Measurements from ENCODE around the gene HIVEP2. TPM values are rescaled to one million over a fixed set of nuclear protein-coding genes. Genes with fewer than 3 reads are reported as not detected.
A peak's percentile ranks its signal among the peaks of the same experiment; 100 is the strongest.

Gene HIVEP2
- total and polyA plus RNA-seq, 2 donors (not counting 1 experiment from before 2014, with no cell fraction given): 5.8 to 31.9 TPM

- Histone ChIP-seq H4K20me1 (ENCODE audit: control insufficient read depth, insufficient read depth, low read length, poor library complexity, severe bottlenecking) (no peaks in the 10 kb centered on the region), H3K9ac (ENCODE audit: low read length) (peak overlapping the region; percentile 5), H3K9me3 (ENCODE audit: control extremely low read depth in 1 of 3, control insufficient read depth in 2 of 3, insufficient read depth in 1 of 3, low read length in 2 of 3) (no peaks in the 10 kb centered on the region), H3K36me3 (replicated peaks in 1 of 2; ENCODE audit: control extremely low read depth in 1 of 2, control insufficient read depth in 1 of 2, extremely low read depth in 1 of 2, insufficient read depth in 2 of 2, low read length in 1 of 2) (peaks cover 14 to 54% of the 10 kb centered on the region in 2 experiments), H3K4me2 (replicated peaks; ENCODE audit: low read depth, low read length, poor library complexity, severe bottlenecking) (no peak overlapping the region), H2AFZ (ENCODE audit: insufficient read depth, low read depth, low read length, poor library complexity, severe bottlenecking) (no peak overlapping the region), H3K27me3 (replicated peaks in 1 of 4; ENCODE audit: control extremely low read depth in 1 of 4, control insufficient read depth in 3 of 4, insufficient read depth in 4 of 4, low read length in 3 of 4) (no peaks in the 10 kb centered on the region), H3K27ac (ENCODE audit: low read length in 2 of 2) (peak overlapping the region in 1 of 2 donors; percentile 67), H3K4me3 (ENCODE audit: control extremely low read depth in 1 of 5, extremely low read depth in 1 of 5, insufficient read depth in 1 of 5, low read depth in 2 of 5, low read length in 4 of 5) (no peak overlapping the region), H3K79me2 (ENCODE audit: control insufficient read depth, insufficient read depth, low read length) (no peaks in the 10 kb centered on the region), H3K4me1 (ENCODE audit: control insufficient read depth in 2 of 2, insufficient read depth in 2 of 2, low read length in 2 of 2) (peaks cover 7 to 11% of the 10 kb centered on the region in 2 donors)
- WGBS (ENCODE audit: insufficient coverage): 50% methylated on average over 1 of the region's 1 CpG
- Mint-ChIP-seq H3K9me3 (ENCODE audit: insufficient read depth) (no peaks in the 10 kb centered on the region), H3K27me3 (no peaks in the 10 kb centered on the region), H3K27ac (peak overlapping the region; percentile 2), H3K4me3 (no peak overlapping the region), H3K4me1 (peaks cover 19% of the 10 kb centered on the region)
- intact Hi-C loops (cut with micrococcal nuclease): no loop called here
- DNase-seq (peak; percentile 14), ATAC-seq (ENCODE audit: low read depth) (no peak)
- ChIA-PET CTCF (interaction anchor here (1.1 kb wide), 1 partner anchor 124 kb away, joined by 3 read pairs; no protein-coding TSS in a partner anchor), POLR2A (no interaction called here)
- no peak for TF ChIP-seq CTCF (IDR thresholded peaks at IDR 0.05)
- TF ChIP-seq EZH2 (IDR thresholded peaks at IDR 0.05; ENCODE audit: borderline replicate concordance, insufficient read depth, low read depth, low read length, poor library complexity, severe bottlenecking): no peak
Observed at GRCh38 chr6:142761756-142762155, 183.2 kb downstream of the HIVEP2 start.

GRCh38 chr6:142760152-142760551 is 184.8 kb downstream of the HIVEP2 start:
- Histone ChIP-seq H3K9ac (ENCODE audit: low read length) (no peak overlapping the region), H2AFZ (ENCODE audit: insufficient read depth, low read depth, low read length, poor library complexity, severe bottlenecking) (no peak overlapping the region), H4K20me1 (ENCODE audit: control insufficient read depth, insufficient read depth, low read length, poor library complexity, severe bottlenecking) (no peaks in the 10 kb centered on the region), H3K4me1 (ENCODE audit: control insufficient read depth in 2 of 2, insufficient read depth in 2 of 2, low read length in 2 of 2) (peaks cover 7 to 11% of the 10 kb centered on the region in 2 donors), H3K4me2 (replicated peaks; ENCODE audit: low read depth, low read length, poor library complexity, severe bottlenecking) (no peak overlapping the region), H3K27me3 (replicated peaks in 1 of 4; ENCODE audit: control extremely low read depth in 1 of 4, control insufficient read depth in 3 of 4, insufficient read depth in 4 of 4, low read length in 3 of 4) (no peaks in the 10 kb centered on the region), H3K9me3 (ENCODE audit: control extremely low read depth in 1 of 3, control insufficient read depth in 2 of 3, insufficient read depth in 1 of 3, low read length in 2 of 3) (no peaks in the 10 kb centered on the region), H3K4me3 (ENCODE audit: control extremely low read depth in 1 of 5, extremely low read depth in 1 of 5, insufficient read depth in 1 of 5, low read depth in 2 of 5, low read length in 4 of 5) (no peak overlapping the region), H3K79me2 (ENCODE audit: control insufficient read depth, insufficient read depth, low read length) (no peaks in the 10 kb centered on the region), H3K27ac (ENCODE audit: low read length in 2 of 2) (no peak overlapping the region), H3K36me3 (replicated peaks in 1 of 2; ENCODE audit: control extremely low read depth in 1 of 2, control insufficient read depth in 1 of 2, extremely low read depth in 1 of 2, insufficient read depth in 2 of 2, low read length in 1 of 2) (peaks cover 14 to 61% of the 10 kb centered on the region in 2 experiments)
- DNase-seq (no peak), ATAC-seq (ENCODE audit: low read depth) (no peak)
- peaks cover 16% of the 10 kb centered on the region for H3K4me1 Mint-ChIP-seq
- TF ChIP-seq CTCF (IDR thresholded peaks at IDR 0.05) (no peak), EZH2 (IDR thresholded peaks at IDR 0.05; ENCODE audit: borderline replicate concordance, insufficient read depth, low read depth, low read length, poor library complexity, severe bottlenecking) (no peak)
- no peaks in the 10 kb centered on the region for H3K27me3 Mint-ChIP-seq
- WGBS (ENCODE audit: insufficient coverage): 100% methylated on average over 3 of the region's 7 CpGs
- intact Hi-C loops (cut with micrococcal nuclease): no loop called here
- H3K27ac Mint-ChIP-seq: no peak overlapping the region
- no peaks in the 10 kb centered on the region for H3K9me3 Mint-ChIP-seq (ENCODE audit: insufficient read depth)
- no peak overlapping the region for H3K4me3 Mint-ChIP-seq
- POLR2A ChIA-PET: no interaction called here
- CTCF ChIA-PET: no interaction called here
